GM19372 (cell line): ENCODE measurements around the gene XCL1.
"Not testable (repeated sequence)": the region's sequence is repeated elsewhere in the genome, so short reads cannot be mapped to it uniquely, and the experiment has no call there.

Experiments used
- ATAC-seq: cut with Tn5 transposase; IDR thresholded peaks from one replicate; pipeline ENCODE4 v1.9.1; 2021; ENCODE audit warnings: mild to moderate bottlenecking, low read depth, moderate library complexity; ENCODE audit not compliant: unreplicated experiment

The XCL1 gene, protein sequence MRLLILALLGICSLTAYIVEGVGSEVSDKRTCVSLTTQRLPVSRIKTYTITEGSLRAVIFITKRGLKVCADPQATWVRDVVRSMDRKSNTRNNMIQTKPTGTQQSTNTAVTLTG

GRCh38 chr1:168576245-168576688 lies at the start of gene XCL1:
Gene XCL1 (plus strand): TSS chr1:168576605. CDS start chr1:168576638, 33 bp downstream.
- ATAC-seq, result not testable (repeated sequence)

DNA sequence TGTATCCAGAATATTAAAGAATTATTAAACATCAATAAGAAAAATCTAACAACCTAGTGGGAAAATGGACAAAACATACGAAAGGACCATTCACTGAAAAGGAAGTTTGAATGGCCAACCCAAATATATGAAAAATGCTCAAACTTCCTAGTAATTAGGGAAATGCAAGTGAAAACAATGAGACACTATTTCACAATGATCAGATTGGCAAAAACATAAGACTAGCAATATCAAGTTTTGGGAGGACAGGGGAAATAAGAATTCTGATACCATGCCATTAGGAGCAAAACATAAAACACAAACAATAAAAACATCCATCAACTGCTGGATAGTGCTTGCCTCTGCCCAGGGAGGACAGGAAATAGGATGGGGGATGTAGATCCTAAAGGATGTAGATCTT lies 46.9 kb upstream of the XCL1 start:
- ATAC-seq, result no peak

DNA sequence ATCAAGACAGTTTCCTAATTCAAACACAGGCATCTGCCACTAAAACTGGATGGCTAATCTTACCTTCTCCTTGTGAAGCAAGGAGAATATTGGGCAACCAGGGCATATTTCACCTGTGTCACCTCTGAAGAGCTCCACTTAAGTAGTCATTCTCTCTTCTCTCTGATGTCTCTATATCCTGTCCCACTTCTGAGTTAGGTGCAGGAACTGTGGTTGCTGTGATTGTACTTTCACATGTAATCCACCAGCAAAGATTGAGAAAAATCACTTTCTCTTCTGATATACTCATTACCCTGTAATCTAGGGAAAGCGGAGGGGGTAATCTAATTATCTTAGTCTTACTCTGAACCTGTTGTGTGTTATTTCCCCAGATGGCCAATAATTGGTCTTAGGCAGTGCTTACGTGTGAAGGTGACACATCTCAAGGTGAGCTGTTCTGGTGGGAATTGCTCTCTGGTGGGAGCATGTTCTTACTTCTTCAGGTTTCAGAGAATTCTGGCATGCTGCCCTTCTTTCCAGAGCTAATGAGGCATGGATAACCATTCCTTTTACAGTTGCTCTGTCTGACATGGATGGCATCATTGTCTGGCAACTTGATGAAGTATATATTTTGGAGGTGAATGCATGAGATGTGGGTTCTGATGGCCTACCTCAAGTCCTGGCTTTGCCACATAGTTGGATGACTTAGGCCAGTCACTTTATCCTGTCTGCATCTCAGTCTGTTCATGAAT lies 44.6 kb upstream of the XCL1 start:
- no peak for ATAC-seq

- ATAC-seq, result no peak
Measured at GRCh38 chr1:168535536-168535935, 40.9 kb upstream of the XCL1 start.

DNA sequence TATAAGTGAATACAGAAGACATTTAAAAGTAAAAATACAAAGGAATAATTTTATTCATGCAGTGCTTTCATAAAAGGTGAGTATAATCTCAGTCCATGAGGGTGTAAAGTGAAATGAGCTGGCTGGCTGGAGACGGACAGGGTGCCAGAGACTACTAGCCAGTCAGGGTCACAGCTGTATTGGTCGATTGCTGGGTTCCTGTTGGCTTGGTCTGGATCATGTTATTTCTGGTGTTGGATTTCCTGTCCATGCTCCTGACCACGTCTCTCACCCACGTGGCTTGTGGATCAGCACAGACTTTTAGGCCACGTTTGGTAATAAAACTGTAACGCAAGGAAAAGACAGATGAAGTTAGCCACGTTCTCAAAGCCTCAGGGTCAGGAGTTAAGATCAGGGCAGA lies 35.6 kb upstream of the XCL1 start:
- not testable (repeated sequence) for ATAC-seq

DNA sequence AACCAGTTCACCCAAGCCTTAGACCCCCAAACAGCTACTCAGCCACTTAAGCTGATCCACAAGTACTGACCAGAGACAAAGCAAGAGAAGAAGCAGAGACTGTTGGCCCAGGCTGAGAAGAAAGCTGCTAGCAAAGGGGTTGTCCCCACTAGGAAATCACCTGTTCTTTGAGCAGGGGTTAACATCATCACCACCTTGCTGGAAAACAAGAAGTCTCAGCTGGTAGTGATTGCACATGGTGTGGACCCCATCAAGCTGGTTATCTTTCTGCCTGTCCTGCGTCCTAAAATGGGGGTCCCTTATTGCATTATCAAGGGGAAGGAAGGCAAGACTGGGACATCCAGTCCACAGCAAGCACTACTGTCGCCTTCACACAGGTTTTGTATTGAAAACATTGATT lies 33.4 kb upstream of the XCL1 start:
- not testable (repeated sequence) for ATAC-seq

DNA sequence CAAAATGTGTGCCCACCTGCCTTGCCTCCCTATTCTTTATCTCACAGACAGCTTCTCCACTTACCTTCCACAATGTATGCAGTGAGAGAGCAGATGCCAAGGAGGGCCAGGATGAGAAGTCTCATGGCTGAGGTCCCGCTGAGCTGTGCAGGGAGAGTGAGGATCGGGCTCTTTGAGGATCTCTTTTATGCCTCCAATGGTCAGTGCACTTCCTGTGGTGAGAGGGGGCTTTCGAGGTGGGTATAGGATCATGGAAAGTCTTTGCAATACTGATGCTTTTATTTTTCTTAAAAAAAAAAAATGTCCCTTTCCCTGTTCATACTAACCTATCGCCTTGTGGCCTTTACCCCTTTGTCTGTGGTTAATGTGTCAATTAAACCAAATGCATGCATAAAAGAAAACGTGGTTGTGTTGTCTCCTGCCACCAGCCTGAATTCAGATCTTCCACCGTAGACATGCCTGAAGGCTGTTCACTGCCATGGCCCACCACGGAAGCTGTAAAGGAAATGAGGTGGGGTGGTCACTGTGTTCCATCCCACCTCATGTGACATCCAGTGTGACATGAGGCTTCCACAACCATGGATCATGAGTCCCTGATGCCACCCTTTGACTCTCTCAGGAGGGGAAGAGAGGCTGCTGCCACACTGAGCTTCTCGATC lies 32.4 kb upstream of the XCL1 start, which contains the start of gene XCL2:
Gene XCL2 (minus strand): TSS at position 158 of the 659 bp plus-strand sequence. CDS start 33 bp downstream, at position 125.
- not testable (repeated sequence) for ATAC-seq

DNA sequence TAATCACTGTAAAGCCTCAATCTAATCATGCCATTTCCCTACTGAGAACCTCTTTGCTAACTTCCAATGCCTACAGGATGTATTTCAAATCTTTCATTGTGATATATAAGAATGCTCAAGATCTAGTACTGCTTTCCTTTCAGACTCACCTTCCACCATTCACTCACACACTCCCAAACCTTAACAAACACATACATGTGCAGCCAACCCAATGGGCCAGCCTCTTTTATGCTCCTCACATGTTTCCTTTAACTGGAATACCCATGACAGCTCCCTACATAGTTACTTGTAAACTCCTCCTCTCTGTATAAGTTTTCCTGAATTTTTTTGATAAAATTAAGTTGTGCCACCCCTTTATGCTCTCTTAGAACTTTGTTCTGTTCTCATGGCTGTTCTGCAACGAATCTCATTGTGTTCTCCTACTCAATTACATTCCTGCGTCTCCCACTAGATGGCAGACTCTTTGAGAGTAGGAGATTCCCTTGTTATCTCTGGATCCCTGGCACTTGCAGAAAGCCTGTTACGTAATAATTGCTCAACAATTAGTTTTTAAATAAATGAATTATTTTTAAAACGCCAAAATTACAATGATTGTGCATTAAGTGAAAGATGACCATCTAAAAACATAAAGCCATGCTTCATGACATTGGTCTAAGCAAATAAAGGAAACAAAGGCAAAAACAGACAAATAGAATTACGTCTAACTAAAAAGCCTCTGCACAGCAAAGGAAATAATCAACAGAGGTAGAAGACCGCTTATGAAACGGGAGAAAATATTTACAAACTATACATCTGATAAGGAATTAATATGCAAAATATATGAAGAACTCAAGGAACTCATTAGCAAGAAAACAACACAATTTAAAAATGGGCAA lies 30.5 kb upstream of the XCL1 start:
- not testable (repeated sequence) for ATAC-seq

DNA sequence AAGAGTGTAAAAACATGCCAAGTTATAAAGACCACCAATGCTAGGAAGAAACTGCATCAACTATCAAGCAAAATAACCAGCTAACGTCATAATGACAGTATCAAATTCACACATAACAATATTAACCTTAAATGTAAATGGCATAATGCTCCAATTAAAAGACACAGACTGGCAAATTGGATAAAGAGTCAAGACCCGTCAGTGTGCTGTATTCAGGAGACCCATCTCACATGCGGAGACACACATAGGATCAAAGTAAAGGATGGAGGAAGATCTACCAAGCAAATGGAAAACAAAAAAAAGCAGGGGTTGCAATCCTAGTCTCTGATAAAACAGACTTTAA lies 29.9 kb upstream of the XCL1 start:
- not testable (repeated sequence) for ATAC-seq

GRCh38 chr1:168550971-168551370 lies 25.4 kb upstream of the XCL1 start:
- no peak for ATAC-seq

DNA sequence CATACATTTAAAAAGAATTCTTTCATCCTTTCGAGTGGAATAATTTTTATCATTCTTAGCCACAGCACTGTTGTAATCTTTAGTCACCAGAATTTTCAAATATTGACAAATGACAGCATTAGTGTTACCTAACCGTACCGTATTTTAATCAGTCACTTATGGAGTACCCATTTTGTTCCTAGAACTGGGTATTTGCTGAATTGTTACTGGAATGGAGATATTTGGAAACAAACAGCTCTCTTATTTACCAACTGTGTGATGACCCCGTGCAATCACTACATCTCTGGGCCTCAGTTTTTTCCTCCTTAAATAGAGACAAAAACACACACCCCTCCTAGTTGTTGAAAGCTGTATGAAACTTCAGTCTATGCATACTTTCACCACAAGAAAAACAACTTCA lies 24.7 kb upstream of the XCL1 start:
- no peak for ATAC-seq

GRCh38 chr1:168552961-168553360 lies 23.4 kb upstream of the XCL1 start:
- ATAC-seq, result no peak

DNA sequence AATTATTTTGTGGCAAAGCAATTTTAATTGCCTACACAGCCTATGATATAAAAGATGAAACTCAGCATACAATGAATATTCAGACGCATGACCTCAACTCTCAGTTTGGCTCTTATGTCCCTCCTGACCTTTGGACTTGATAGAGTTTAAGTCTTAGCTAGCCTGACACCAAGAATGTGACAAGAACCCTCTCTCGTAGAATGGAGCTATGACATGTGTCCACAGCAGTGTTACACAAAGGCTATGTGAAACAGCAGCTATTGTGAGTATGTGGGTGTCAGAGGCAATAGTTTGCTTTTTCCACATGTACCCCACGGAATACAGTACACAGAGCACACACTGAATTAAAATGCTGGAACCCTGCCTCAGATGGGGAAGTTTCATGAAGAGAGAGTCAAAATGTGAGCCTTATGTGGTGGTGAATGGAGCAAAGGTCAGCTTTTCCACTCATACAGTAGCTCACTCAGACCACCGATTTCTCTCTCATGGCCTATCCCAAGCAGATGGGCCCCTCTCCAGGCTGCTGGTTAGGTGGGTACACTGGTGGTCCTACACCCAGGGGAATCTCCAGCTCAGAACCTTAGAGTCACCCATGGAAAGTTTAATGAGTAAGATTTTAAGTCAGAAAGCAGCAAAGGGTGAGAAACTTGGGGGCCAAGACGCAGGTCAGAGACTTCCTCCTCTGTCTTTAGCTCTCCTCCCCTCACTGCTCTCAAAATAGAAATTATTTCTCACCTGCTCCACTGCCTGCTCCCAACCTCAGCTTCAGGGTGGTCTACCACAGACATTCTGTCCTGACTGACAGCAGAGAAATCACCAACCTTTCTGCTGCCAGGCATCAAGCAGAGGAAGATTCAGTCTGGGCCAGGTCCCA lies 22.5 kb upstream of the XCL1 start:
- no peak for ATAC-seq

DNA sequence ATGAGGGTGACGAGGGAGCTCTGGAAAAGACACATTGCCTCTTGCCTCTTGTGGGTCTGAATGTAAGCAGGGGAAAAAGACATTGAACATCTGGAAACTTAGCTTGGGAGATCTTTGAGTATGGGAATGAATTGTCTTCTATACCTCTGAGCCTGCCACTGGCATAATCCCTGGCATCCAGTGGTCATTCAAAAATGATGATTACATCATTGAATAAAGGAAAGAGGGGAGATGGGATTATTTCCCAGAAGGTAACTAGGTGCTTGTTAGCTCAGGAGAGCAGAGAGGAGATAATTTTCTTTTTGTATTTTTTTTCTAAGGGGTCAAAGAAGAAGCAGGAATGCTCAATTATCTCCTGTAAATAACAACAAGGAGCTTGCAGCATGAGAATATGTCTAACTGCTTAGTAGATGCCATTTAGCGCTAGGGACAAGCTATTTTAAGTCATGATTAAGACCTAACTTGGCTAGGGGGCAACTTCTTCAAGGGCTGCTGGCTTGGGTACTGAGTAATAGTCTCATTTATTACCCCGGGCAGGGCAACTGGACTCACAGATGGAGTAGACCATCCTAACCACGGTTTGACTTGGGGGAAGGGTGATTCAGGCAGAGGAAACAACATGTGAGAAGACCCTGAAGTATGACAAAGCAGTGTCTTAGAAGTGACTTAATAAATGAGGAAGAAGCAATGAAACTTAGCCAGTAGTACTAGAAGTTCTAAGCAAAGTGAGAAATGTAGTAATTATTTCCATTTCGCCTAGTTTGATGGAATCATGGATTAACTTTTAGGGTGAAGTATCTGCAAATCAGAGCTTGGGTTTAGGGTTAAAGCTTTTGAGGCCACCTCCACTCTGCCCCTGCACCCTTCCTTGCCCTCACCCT lies 21.6 kb upstream of the XCL1 start:
- ATAC-seq, result no peak

- ATAC-seq, result no peak
Measured at GRCh38 chr1:168555508-168556046, 20.8 kb upstream of the XCL1 start.

DNA sequence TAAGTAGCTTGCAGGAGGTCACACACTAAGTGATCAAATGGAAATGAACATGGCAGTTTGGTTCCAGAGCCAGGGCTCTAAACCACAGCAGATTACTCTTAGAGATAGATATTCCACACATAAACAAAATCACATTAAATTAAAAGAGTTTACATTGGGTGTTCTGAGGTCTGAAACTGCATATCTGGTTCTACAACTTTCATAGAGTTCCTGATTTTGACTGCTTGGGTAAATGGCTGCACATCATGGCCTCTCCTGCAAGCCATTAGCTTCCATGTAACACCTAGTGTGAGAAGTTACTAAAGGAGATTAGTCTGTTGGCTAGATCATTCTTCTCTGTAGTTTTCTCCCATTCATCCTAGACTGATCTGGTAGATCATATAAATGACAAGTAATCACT lies 19.8 kb upstream of the XCL1 start:
- ATAC-seq, result no peak

- no peak for ATAC-seq
Measured at GRCh38 chr1:168560370-168560769, 16.0 kb upstream of the XCL1 start.

- no peak for ATAC-seq
Measured at GRCh38 chr1:168561989-168562388, 14.4 kb upstream of the XCL1 start.

DNA sequence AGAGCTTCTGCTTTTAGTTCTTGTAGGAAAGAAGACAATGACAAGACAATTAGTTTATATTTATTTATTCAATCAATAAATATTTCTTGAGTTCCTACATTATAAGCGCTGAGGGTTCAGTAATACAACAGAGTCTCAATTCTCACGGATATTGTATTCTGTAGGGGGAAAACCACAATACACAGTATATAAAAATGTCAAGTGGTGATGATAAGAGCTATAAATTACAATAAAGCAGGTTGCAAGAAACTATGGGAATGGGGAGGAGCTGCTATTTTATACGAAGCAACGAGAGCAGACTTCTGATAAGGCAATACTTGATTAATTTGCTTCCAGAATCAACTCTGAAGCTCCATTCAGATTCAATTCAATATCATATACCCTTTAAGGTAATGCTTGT lies 10.6 kb upstream of the XCL1 start:
- no peak for ATAC-seq
